HEK293 (cell line): Measurements from ENCODE around the gene FMN1.

Experiments used
- ZNF140 ChIP-seq: fragments of 450-650 bp; formaldehyde crosslinking; IDR thresholded peaks from 2 replicates; pipeline ENCODE4 v1.5.1; 2016; ENCODE audit warnings: missing biosample characterization, missing genetic modification characterization
- ZNF184 ChIP-seq: fragments of 450-650 bp; IDR thresholded peaks from 2 replicates; pipeline ENCODE4 v1.5.1; 2018; ENCODE audit warnings: missing biosample characterization, mild to moderate bottlenecking, missing genetic modification characterization

DNA sequence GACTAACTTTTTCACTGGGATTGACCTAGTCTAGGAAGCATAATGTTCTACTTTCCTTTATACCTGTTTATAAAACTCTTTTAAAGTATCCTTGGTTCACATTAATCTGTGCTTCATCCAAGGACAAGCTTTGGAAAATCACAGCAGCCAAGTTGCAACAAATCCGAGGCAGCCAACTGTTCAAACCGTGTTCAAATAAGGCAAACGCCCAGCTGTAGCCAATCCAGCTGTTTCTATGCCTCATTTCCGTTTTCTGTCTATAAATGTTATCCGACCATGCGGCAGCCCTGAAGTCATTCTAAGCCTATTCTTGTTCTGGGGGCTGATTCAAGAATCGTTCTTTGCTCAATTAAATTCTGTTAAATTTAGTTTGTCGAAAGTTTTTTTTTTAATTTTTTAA, 78.3 kb downstream of the FMN1 start:
- TF ChIP-seq ZNF140 (tag by site-specific recombination) (no peak), ZNF184 (tag by site-specific recombination) (no peak)
